DMS153 (cell line): ENCODE results near the gene ADM2.

Experiments used
- DNase-seq: peaks from one replicate; lab custom pipeline; 2025; lab: John Stamatoyannopoulos, UW

Gene ADM2

DNA sequence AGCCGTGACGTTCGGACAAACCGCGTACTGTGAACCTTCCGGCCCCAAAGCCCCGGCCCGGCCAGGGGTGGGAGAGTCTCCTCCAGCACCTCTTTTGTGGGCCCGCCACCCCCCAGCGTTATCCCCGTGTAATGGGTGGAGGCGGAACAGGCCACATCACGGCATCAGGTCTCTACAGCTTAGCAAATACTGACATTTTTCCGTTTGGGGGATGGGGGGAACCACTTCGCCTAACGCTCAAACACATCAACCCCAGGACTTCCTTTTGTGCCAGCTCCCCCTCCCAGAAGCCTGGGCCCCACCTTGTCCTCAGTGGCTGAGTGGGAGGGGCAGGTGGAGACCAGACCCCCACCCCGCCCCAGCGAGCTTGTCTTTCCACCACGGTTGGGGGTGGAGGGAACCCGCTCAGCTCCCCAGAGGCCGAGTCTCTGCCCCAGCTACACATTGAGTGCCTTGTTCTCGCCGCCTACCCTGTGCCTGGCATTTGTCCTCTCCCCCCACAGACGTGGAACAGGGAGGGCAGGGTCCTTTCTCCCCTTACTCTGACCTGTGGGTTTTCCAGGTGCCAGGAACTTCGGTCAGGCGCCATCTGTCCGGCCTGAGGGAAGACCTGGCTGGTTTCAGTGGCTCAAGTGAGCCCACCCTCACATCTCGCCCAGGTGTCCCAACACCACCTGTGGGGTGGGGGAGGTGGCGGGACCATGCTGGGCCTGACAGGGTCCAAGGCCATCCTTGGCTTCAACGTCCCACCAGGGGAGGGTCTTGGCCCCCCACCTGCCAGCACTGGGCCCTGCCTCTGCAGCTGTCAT lies 36.1 kb upstream of the ADM2 start:
- DNase-seq = no peak

DNA sequence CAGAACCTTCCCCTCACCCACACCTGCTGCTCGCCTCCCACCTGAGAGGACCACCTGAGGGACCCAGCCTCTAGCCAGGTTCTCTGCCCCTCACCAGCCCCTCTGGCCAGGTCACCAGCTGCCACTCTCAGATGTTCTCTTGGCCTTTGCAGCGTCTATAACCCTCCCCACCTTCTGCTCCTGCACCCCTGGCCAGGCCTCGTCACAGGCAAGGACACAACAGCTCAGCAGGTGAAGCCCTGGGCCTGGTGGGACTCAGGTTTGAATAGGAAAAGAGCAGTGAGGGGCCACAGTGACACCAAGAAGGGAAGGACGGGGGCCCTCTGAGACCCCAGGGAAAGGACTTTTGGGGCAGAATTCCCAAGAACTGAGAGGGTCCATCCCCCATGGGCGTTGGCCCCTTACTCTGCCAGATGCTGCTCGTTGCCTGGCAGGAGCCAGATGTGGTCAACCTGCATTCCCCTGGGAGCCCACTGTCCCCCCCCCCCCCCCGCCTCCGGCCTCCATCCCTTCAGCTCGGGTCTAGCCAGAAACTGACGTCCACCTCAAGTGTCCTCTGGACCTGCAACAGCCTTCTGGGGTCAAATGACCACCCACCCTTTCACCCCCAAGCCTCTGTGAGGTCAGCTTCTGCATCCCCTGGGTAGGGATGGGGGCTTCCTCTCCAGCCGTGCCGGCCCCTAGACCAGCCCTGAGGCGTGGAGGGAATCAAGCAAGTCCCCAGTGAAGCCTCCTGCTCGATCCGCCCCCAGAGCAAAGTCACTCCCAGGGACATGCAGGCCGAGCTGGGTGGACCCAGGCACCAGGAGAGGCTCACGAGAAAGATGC lies 35.2 kb upstream of the ADM2 start:
- DNase-seq = no peak

DNA sequence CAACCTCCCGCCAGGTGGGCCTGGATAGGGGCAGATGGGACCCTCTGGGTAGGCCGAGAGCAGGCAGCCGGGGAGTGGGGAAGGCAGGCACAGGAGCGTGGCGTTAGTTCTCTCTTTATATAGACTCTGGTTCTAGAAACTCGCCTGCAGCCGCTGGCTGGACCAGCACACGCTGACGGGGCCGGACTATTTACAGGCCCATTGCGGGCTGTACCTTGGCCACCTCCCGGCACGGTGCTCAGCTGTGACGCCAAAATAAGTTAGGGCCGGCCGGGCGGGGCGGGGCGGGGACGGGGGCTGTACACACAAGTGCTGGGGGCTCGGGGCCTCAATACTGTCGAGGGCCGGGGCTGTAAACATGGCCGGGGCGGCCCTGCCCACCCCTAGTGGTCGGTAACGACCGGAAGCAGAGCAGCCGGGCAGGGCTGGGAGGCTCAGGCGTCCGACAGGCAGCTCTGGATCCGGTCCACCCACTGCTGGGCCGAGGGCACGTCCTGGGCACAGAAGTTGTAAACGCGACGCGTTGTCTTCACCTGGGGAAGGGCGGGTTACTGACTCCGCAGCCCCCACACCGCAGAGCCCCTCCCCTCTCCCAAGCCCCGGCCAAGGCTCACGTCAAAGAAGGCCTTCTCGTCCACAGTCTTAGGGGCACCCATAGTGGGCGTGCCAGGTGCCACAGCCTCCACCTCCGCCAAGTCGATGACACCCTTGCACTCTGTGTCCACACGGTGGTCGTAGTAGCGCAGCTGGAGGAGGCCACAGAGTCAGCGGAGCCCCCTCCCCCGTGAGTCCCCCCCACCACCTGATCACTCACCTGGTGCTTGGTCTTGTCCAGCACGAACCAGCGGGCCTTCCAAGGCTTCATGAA lies 34.4 kb upstream of the ADM2 start:
- no peak for DNase-seq

DNA sequence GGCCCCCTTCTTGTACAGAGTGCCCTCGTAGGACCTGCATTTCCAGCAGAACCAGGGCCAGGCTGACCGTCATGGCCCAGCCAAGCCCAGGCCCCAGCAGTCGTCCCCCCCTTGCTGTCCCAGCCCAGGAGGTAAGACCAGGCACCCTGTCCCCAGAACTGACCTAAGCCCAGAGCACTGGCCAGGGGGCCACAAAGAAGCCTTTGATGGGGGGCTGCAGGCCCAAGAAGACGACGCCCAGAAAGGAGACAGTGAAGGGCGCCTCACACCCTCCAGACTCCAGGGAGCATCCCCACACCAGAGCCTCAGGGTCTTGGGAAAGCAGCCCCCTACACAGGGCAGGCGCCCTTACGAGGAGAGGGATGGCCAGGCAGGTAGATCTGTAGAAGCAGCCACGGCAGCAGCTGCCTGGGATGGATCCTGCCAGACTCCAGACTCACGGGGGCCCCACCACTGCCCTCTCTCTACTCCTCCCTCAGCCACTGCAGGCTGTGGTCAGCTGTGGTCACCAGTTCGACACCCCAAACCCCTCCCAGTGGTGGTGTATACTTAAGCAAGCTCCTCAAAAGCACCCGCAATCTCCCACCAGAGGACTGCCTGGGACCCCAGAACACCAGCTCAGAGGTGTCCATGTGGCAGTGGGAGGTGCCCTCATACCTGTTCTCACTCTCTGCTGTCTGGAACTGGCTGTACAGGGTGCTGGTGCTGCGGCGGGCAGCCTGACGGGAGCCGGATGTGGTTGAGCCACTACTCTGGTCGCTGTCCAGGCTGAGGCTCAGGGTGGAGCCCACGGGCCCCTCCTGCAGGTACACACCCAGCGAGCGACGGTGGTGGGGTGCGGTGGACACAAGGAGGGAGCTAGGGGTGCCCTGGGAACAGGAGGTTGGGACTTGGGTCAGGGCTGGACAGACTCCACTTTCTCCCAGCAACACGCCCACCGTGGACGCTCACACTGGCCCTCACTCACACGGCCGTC lies 33.5 kb upstream of the ADM2 start:
- no peak for DNase-seq

DNA sequence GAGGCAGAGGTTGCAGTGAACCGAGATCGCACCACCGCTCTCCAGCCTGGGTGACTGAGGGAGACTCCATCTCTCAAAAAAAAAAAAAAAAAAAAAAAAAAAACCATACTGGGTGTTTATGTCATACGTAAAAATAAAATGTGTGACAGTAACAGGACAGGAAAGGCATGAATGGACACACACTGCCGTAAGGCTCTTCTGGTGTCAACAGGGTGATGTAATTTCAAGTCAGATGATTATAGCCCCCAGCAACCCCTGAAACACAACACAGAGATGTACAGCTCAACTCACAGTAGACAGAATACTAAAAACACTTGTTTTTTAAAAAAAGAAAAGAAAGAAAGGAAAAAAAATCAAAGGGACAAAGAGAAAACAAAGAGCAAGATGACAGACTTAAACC lies 28.7 kb upstream of the ADM2 start:
- no peak for DNase-seq

DNA sequence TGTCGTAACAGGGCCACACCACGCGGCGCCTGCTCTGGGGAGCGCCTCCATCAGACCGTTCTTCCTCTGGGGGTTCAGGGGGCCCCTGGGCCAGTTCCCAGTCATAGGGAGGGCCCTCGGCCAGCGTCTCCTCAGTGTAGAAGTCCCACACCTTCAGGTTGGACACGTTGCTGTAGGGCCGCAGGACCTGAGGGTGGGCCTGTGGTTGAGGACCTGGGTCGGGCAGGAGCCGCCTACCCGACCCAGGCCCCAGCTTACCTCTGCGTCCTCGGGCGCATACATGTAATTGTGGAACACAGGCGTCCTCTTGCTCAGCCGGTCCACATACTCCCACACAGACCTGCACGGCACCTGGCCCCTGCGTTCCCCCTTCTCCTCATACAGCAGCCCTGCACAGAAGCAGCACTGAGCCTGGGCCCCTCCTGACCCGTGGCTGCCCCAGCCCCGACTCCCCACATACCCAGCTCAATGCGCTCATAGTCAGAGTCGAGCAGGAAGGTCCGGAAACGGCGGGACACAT lies 26.7 kb upstream of the ADM2 start:
- DNase-seq = no peak

DNA sequence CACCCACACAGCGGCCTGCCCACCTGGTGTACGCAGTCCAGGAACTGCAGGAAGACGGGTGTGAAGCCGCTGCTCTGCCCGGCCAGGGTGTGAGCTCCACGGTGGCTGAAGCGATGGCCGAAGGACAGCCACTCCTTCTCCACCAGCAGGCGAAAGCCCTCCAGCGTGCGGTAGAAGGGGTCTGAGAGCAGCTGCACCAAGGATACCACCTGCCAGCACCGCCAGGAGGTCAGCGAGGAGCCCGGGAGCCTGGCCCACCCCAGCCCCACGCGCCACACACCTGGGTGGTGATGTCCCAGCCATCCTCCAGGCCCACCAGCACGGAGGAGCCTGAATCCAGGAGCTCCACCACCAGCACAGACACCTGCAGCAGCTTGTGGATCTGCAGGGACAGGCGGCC lies 26.1 kb upstream of the ADM2 start:
- no peak for DNase-seq

DNA sequence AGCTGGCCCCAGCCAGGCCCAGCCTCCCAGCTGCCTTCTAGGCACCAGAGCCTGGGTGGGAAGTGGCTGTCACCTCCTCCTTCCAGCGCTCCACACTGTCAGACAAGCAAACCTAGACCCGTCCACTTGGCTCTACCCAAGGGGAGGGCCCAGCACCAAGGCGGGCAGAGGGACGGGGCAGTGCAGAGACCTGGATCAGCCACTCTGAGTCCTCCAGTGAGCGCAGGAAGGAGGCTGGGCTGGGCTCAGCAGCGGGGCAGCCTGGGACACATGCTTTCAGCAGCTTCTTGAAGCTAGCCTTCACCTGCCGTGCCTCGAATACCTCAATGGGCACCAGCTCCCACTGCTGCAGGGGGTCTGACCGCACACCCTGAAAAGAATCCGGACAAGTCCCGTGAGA lies 25.3 kb upstream of the ADM2 start:
- DNase-seq = no peak

DNA sequence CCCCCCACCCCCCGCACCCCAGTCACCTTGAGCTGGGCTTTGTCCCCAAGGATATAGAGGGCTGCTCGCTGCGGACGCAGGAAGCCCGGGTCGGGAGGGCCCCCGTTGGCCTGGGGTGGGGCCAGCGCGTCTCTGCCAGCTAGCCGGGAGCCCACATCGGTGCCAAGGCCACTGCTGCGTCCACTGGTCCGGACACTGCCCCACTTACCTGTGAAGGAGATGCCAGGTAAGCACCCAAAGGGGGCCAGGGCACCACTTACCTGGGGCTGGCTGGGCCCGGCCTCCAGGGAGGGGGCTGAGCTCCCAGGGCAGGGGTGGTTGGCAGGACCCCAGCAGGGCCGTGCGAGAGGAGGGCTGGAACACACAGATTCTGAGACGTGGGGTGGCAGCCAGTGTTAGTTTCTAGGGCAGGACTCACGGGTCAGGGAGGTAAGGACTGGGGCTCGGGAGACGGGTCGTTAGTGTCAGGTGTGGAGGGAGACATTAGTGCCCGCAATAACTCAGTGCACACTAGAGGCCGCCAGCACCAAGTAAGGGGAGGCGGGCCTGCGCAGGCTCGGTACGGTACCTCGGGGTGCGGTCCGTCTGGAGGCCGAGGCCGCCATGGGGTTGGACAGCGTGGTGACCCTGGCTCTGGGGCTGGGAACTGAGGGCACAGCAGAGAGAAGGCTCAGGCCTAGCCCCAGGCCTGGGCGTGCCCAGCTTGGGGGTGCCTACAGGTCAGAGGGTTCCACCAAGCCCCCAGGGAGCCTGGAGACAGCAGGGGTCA lies 24.7 kb upstream of the ADM2 start:
- no peak for DNase-seq

DNA sequence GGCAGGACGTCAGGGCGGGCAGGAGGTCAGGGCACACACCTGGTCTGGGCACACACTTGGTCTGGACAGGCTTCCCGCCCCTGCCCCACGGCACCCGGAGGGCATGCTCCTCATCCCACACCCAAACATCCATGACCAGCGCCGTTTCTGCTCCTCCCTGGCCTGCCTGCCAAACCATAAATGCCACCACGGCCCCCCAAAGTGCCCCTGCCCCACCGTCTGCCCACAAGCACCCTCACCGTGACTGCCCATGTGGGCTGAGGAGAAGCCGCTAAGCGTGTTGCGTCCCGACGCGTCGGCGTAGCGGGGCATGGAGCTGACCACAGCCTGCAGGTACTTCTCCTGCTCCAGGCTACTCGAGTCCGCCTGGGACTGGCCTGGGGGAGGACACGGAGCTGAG lies 22.3 kb upstream of the ADM2 start:
- DNase-seq = no peak

DNA sequence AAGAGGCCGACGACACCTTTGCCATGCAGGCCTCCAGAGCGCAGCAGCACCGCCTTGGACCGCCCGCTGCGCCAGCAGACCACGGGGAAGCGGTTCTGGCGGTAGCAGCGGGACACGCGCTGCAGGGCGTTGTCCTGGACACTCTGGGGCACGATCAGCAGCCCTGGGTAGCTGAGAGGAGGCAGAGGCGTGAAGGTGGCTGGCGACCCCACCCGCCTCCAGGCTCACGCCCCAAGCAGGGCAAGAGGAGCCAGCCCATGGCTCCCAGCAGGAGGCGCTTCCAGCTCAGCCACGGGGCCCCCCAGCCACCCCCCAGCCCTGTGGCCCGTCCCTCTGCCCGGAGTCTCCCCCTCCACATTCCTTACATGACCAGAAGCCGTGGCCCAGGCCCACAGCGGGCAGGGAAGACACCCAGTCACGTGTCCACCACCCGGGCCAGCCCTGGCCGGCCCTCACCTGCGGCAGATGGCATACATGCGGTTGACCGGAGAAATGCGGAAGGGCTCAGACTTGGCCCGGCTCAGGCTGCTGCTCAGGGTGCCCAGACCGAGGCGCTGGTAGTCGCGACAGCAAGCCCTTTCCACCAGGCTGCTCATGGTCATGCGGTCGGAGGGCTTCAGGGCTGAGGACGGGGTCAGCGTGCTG lies 21.7 kb upstream of the ADM2 start:
- no peak for DNase-seq

DNA sequence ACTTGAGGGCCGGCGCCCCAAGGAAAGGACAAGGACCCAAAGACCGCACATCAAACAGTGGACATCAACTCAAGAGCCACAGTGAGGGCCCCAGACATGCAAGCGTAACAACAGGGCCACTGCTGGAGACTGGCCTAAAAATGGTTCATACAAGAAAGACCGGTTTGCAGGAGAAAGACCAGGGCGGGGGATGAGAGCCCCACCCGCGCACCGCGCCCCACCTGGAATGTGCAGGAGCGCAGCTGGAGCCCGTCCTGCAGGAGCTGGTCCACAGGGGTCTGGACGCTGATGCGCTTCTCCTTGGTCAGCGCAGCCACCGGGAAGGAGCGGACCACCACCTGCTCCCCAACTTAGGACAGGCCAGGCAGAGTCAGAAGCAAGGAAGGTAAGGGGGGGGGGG lies 20.4 kb upstream of the ADM2 start:
- no peak for DNase-seq

DNA sequence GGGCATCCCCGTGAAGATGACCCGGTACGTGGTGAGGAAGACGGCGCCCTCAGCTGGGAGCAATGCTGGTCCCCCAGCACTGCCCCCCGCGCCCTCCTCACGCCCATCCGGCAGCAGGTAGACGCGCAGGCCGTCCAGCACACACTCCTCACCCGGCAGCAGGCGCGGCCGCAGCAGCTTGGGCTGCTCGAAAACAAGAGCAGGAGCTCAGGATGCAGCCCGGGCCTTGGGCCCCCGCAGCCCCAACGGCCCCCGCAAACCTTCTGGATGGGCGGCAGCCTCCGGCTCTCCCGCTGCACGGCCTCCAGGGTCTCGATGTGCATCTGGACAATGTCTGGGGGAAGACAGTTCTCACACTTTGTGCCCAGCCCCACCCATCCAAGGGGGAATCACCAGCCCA lies 19.8 kb upstream of the ADM2 start:
- no peak for DNase-seq

DNA sequence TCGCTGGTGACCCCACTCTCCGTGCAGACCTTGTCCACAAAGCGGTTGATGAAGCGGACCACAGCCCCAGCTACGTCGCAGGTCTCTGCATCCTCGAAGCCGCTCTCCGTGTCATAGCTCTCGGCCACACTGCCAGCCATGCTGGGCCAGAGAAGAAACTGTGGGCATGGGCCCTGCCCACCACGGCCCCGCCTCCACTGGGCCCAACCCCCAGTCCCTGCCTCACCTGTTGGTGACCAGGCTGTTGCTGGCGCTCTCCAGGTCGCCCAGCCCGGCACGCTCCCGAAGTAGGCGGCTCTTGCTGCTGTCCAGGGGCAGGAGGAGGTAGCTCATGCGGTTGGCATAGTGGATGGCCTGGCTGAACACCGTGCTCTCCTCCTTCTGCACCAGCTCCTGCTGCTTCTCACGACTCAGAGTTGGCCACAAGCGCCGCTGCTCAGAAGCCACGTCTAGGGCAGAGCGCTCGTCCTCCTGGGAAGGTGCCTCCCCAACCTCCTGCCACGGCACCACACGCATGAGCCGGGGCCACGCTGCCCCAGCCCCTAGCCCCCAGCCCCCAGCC lies 19.3 kb upstream of the ADM2 start:
- DNase-seq = no peak

DNA sequence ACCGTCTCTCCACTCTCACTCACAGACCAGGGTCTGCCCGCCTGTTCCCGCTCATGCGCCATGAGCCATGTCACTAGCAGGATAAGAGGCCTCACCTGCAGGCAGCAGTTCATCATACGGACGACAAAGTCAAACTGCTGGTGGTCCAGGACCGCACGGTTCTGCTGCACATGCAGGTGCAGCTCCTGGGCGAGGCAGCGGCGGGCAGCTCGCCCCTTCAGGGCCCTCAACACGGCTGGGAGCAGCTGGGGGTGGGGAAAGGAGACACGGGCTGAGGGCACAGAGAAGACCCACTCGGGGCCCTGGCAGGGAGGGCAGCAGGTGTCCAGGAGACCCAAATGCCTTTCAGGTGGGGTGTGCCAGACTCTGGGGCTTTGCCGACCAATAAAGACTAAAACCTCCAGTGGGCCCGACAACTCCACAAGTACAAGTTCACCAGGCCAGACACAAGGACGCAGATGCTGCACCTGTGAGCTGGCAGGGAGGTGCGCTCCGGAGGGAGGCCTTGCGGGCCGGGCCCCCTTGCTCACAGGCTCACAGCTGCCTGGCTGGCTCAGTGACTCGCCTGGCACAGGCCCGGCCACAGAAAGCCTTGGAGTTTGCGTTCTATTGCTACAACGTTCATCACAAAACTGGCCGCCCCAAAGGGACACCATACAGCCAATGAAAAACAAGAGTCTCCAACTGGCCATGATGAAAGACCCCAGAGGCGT lies 18.0 kb upstream of the ADM2 start:
- no peak for DNase-seq

DNA sequence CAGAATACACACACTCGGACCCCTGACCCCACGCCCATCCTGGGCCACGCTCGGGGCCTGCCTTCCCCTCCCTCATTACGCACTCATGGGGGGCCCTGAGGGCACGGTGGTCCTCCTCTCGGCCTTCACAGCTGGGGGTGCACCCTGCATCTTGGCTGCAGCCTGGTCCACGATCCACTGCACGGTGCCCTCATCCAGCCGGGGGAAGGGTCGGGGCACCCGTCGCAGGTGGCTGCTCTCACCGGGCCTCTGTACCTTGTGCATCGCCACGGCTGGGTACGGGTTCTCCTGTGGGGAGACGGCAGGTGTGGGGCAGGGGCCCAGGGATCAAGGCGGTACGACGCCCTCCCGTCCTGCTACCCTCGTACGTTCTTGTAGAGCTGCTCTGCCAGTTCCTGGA lies 16.9 kb upstream of the ADM2 start:
- DNase-seq = no peak

DNA sequence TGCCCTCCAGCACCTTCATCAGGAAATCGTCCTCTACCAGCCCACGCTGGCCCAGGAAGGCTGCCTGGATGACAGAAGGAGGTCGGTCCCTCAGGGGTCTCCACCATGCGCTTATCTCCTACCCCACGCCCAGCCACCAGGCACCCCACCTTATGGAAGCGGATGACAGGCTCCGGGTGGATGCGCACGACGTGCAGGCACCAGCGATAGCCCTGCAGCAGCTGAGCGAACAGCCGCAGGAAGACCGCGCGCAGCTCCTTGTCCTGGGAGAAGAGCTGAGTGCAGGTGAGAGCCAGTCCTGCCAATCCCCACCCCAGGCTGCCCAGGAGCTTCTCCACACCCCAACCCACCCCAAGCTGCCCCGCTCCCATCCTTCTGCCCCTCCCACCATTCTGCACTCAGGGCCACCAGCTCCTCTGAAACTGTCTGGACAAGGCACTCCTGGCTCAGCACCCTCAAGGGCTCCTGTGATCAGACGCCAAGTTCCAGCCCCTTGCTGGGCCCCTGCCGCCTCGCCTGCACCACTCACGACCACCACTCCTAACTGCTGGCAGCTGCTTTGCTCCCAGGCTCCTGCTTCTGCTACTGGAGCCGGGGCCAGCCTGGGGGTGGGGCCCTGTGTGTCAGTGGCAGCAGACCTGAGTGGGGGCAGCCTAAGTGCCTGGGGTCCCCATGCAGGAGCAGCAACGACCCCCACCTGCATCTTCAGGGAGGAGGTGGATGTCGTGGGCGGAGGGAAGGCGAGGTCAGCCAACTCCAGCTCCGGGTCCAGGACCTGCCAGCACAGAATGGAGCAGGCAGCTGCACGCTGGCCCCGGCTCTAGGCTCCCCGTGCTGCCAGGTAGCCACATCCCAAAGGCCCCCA lies 16.0 kb upstream of the ADM2 start:
- DNase-seq = no peak

DNA sequence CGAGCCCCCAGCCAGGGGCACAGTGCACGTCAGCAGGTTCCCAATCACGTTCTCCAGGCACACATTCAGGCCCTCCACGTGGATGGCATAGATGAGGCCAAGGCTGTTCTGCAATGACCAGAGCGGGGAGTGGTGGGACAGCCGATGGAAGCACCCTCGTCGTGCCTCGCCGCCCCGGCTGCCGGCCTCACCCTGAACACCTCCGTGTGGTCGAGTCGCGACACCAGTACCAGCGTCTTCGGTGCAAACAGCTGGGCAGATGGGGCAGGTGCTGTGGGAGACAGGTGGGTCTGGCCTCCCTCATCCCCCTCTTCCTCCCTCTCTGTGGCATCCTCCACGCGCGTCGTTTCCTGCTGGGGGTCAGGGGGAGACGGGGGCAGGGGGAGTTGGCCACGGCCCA lies 14.0 kb upstream of the ADM2 start:
- no peak for DNase-seq
